SIG-M5 treated with dmso at 0.1 percent for 504 hours (cell line): Measurements from ENCODE around the gene PLXNB2.
A peak's percentile ranks its signal among the peaks of the same experiment; 100 is the strongest.

Experiments
- DNase-seq: peaks from one replicate; lab custom pipeline; 2025; ENCODE audit not compliant: unreplicated experiment; lab: John Stamatoyannopoulos, UW

The PLXNB2 gene

DNA sequence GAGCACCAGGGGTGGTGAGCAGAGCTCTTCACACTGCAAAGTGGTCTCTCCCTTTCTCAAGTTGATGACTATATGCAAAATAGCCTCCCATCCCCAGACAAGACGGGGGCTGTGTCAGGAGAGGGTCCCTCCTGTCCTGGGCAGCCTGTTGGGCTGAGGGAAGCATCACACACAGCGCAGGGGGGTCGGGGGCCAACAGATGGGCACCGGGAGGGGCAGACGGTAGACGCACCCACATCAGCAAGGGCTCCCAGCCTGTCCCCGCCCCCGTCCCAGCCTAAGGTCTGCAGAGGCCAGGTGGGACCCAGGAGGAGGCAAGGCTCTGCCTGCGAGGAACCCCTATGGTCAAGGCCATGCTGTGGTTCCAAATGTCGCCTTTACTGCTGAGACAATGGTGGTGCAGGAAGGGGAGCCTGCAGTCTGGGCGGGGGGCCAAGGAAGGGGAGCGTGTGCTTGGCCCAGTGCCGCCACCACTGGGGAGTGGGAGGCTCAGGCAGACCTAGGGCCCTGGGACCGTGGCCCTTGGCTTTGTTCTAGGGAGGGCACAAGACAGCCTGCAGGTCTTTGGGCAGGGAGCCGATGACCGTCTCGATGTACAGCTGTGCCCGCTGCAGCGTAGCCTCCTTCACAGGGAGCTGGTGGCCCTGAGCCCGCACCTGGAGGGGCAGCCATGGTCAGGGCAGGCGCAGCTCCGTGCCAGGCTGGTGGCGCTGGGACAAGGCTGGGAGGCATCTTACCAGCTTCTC lies 4.3 kb upstream of the PLXNB2 start:
- no peak for DNase-seq

DNA sequence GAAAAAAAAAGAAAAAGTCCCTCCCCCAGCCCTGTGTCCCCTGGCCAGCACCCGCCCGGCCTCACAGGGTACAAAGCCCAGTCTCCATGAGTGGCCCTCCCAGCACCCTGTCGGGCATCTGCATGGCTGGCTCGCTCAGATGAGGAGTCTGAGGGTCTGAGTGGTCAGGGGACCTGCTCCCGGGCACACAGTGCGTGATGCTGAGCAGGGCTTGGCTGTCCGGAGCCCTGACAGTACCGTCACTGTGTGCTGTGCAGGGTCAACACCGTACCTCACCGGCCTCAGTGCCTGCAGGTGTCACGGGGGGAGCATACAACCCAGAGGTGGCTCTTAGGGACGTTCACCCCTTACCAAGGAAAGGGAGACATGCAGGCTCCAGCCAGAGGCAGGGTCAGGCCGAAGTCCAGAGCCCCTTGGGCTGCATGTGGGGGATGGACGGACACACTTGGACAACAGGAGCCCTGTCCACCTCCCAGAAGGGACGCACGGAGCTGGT lies 3.6 kb upstream of the PLXNB2 start:
- DNase-seq, result no peak

DNA sequence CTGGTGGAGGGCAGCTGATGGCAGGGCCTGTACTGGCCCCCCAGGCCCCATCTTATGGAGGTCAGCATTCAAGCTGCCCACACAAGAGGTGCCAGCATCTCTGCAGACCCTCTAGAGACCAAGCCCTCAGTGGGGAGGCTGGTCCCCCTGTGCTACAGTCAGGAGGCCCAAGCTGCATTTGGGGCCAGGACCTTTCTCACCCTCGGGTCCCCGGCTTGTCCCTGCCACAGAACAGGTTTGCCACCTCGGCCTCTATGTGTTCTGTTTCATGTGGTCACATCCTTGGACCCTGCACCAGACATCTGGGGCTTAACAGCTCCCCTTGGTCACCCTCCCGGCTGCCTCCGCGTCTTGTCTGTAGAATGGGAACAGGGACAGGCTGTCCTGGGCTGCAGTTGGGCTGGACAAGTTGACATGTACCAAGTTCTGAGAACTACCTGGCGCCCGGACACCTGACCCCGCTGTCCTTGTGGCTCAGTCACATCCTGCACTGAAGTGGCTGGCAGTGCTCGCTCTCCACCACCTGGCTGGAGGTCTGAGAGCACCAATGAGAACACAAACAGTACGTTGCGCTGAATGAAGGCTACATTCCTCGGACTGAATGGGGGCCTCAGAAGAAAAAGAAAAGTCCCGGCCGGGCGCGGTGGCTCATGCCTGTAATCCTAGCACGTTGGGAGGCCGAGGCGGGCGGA lies 2.7 kb upstream of the PLXNB2 start:
- DNase-seq, result no peak

GRCh38 chr22:50309601-50309991 lies 2.1 kb upstream of the PLXNB2 start:
- no peak for DNase-seq

- DNase-seq, result peak; percentile 60
Observed at GRCh38 chr22:50308986-50309600, 1.6 kb upstream of the PLXNB2 start.

DNA sequence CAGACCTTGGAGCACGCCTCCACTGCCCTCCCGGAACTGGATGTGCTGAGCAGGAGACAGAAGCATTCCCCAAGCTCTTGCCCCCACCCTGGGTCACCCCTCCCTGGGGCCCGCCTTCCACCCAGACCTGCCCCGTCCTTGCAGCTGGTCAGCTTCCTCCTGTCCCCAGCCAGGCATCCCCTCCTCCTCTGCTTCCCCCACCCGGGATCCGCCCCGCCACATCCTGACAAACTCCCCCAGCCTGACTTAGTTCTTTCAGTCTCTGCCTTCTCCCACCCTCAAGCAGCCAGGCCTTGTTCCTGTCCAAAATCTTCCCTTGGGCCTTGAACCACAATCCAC lies 1.1 kb upstream of the PLXNB2 start:
- peak; percentile 83 for DNase-seq

GRCh38 chr22:50307890-50308596 lies 597 bp upstream of the PLXNB2 start:
- peak; percentile 10 for DNase-seq

- DNase-seq, result peak; percentile 82
Observed at GRCh38 chr22:50305923-50306566, 1.4 kb downstream of the PLXNB2 start.

DNA sequence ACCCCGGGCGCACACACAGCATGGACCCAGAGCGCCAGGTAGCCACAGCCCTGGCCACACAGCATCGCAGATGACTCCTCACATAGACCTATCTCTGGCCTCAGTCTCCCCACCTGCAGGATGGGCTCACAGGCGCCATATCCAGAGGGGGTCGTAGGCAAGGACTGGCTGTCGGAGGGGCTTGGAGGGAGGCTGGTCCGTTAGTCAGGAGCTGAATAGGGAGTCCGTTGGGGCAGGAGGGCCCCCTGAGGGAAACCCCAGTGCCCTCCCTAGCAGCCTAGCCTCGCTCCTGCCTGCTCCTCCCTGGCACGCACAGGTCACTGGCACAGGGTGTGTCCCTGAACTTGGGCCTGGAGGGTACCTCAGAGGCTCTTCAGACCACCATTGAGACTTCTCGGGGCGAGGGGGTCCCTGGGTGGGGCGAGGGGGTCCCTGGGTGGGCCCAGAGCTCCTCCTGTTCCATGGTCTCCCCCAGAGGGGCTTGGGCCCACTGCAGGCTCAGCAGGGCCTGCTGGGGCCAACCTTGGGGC lies 2.0 kb downstream of the PLXNB2 start:
- no peak for DNase-seq

DNA sequence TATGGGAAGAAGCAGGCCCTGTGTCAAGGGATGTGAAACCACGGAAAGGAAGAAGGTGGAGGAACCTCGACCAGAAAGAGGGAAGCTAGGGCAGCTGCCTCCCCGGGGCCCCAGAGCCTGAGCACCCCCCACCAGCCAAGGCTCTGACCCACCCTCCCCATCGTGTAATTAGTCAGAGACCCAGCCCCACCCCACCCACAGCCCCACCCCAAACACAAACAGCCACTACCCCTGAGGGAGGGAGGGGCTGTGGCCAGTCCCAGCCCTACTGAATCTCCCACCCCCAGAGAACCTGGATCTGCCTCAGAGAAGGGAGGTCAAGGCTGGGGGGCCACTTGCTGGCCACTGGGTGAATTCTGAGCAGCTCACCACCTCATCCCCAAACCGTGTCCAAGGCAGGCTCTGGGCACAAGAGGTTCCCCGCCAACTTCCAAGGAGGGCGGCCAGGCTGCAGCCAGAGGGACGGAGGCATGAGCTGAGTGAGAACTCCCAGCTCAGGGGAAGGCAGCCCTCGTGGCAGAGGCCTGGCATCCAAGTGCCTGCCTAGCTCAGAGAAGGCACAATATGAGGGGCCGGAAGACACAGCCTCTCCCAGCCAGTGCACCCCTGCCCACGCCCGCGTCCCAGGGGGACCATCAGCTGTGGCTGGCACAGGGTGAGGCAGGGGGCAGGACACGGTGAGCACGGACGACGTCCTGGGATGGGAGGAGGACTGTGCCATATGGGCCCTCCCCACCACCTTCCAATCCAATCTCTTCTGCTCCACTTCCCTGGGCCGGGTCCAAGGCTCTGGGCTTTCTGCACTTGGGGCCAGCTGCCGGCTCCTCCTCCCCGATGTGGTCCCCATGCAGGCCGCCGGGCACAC lies 2.7 kb downstream of the PLXNB2 start:
- peak; percentile 92 for DNase-seq

DNA sequence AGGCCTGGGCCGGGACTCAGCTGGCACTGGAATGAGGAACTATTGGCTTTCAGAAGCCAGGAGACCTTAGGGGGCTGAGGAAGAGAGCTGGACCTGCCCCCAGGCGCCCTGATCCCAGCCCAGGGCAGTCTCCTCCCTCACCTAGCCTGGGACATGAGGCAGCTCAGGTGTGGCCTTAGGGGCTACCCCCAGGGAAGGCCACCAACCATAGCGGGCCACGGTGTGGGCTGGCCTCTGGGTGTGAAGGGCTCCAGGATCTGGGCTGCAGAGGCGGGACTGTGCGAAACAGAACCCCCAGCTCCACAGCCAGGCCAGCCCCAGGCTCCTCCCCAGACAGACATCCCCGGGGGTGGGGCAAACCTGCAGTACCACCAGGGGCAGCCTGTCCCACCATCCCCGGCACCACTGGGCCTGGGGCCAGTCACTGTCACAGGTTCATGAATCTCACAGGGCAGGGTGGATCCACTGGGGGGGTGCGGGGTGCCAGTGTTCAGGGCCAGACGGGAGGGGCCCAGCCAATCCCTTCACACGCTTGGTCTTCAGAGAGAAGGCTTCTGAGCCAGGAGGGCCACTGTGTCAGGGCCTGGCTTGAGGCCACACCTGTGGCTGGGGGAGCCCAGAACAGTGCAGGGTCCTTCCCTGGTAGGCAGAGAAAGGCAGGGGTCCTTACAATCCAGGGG lies 3.5 kb downstream of the PLXNB2 start:
- DNase-seq, result peak; percentile 54

- DNase-seq, result no peak
Observed at GRCh38 chr22:50303515-50303847, 4.0 kb downstream of the PLXNB2 start.

- no peak for DNase-seq
Observed at GRCh38 chr22:50302564-50302963, 4.9 kb downstream of the PLXNB2 start.

DNA sequence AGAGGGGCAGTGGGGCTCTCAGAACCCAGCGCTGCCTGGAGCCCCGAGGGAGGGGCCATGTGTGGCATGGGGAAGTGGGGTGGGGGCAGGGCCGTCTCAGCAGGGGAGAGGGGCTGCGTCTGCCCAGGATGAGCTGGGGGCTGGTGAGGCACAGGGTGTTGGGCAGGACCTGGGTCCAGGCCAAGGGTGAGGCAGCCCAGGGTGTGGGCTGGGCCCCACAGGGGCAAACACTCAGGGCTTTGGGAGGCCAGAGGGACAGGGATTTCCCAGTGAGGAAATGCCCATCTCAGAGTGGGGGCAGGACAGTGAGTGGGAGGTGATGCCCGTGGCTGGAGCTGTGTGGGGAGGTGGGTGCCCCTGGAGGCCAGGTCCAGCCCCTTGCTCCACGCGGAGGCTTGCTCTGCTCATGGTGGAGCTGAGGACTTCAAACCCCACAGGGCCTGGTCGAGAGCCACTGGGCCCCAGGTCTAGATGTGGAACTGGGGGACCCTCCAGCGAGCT lies 5.4 kb downstream of the PLXNB2 start:
- DNase-seq, result no peak

- DNase-seq, result no peak
Observed at GRCh38 chr22:50301581-50301991, 5.9 kb downstream of the PLXNB2 start.

- no peak for DNase-seq
Observed at GRCh38 chr22:50300620-50301257, 6.7 kb downstream of the PLXNB2 start.

DNA sequence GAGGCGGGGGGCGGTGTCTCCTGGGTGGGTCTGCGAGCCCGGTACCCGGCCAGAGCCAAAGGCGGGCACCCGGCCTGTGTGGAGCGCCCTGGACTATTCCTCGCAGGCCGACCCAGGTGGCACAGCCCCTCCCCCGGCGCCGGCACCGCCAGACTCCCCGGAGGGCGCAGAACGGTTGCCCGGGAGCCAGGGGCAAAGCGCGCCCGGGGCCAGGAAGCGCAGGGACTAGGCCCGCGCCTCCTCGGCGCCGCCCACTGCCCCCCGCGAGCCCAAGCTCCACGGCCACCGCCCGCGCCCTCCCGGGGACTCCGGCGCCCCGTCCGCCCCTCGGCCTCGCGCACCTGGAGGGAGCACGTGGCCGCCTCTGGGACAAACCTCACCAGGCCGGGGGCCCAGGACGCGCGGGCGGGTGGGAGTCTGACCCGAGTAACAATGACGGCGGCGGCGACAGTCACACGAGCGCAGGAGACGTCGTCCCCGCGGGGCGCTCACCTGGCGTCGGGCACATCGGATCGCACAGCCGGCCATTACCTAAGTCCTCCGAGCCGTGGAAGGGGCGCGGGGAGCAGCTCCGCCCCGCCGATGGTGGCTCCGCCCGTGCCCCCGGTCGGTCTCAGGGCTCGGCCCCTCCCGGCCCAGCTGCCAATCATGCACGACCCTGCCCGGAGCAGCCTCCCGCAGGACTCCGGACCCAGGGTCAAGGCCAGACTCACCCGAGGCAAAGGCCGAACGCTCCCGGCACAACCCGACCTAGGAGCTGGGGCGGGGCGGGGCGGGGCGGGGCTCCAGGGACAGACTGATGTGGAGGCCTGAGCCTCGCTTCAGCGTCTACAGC lies 7.4 kb downstream of the PLXNB2 start:
- no peak for DNase-seq
